Glutamatergic neuron (in vitro differentiated cells): ENCODE data around the gene ING4. TPM values are rescaled to one million over a fixed set of nuclear protein-coding genes. Genes with fewer than 3 reads are reported as not detected.

Experiments used
- DNase-seq: peaks from one replicate; pipeline ENCODE4 v3.0.0; 2022
- H3K27ac Mint-ChIP-seq: one replicate; pipeline ENCODE4 v1.8.0; 2020; ENCODE audit warnings: mild to moderate bottlenecking, mixed read lengths, inconsistent platforms; ENCODE audit not compliant: unreplicated experiment
- H3K27me3 Mint-ChIP-seq: one replicate; pipeline ENCODE4 v1.8.0; 2020; ENCODE audit warnings: mild to moderate bottlenecking, moderate library complexity, mixed read lengths, inconsistent platforms; ENCODE audit not compliant: unreplicated experiment
- H3K36me3 Mint-ChIP-seq: one replicate; pipeline ENCODE4 v1.8.0; 2020; ENCODE audit warnings: mild to moderate bottlenecking, mixed read lengths, inconsistent platforms; ENCODE audit not compliant: unreplicated experiment
- H3K4me1 Mint-ChIP-seq: one replicate; pipeline ENCODE4 v1.8.0; 2020; ENCODE audit warnings: mild to moderate bottlenecking, low read depth, mixed read lengths, inconsistent platforms; ENCODE audit not compliant: unreplicated experiment
- H3K4me3 Mint-ChIP-seq: one replicate; pipeline ENCODE4 v1.8.0; 2020; ENCODE audit warnings: mild to moderate bottlenecking, mixed read lengths, inconsistent platforms; ENCODE audit not compliant: unreplicated experiment
- H3K9me3 Mint-ChIP-seq: one replicate; pipeline ENCODE4 v1.8.0; 2020; ENCODE audit warnings: mild to moderate bottlenecking, moderate library complexity, mixed read lengths, inconsistent platforms; ENCODE audit not compliant: unreplicated experiment
- CTCF ChIP-seq: fragments of 200-600 bp; sonication (generic); IDR thresholded peaks from one replicate; pipeline ENCODE4 v1.5.0; 2021; ENCODE audit not compliant: partially characterized antibody, unreplicated experiment
- total RNA-seq: library from RNA; stranded (reverse); fragmentation: NEBNext Ultra II Directional; extraction: Animal tissue kit (Norgen Biotek cat#: 25700); gene quantifications from one replicate; pipeline ENCODE4 v1.2.1, GENCODE V29; 2021; ENCODE audit not compliant: unreplicated experiment

ING4 gene
- total RNA-seq, 1 donor from 2014 or later, result 76.9 TPM

GRCh38 chr12:6700646-6701051 is 37.7 kb upstream of the ING4 start, which contains the start of gene PIANP:
Gene PIANP, minus strand, starts transcription at chr12:6700815. Its CDS starts 2,754 bp downstream, at chr12:6698061.
- H3K27ac Mint-ChIP-seq, result peak within 1 kb of the TSS; percentile 98
- peaks cover 38% of the 10 kb centered on the region for H3K27me3 Mint-ChIP-seq
- peak; percentile 89 for DNase-seq
- no peak for TF ChIP-seq CTCF
- peak within 1 kb of the TSS; percentile 98 for H3K4me3 Mint-ChIP-seq
- peaks cover 8% of the 10 kb centered on the region for H3K36me3 Mint-ChIP-seq
- peaks cover 41% of the 10 kb centered on the region for H3K9me3 Mint-ChIP-seq
- peaks cover 25% of the 10 kb centered on the region for H3K4me1 Mint-ChIP-seq

- Mint-ChIP-seq H3K36me3 (peaks cover 8% of the 10 kb centered on the region), H3K9me3 (peaks cover 40% of the 10 kb centered on the region), H3K4me3 (peak overlapping the region; percentile 98), H3K27me3 (peaks cover 35% of the 10 kb centered on the region), H3K27ac (peak overlapping the region; percentile 98), H3K4me1 (peaks cover 26% of the 10 kb centered on the region)
- no peak for TF ChIP-seq CTCF
- peak; percentile 89 for DNase-seq
These were observed 37.2 kb upstream of the ING4 start for GRCh38 chr12:6699989-6700645.

GRCh38 chr12:6699259-6699988 is 36.5 kb upstream of the ING4 start:
- peaks cover 8% of the 10 kb centered on the region for H3K36me3 Mint-ChIP-seq
- TF ChIP-seq CTCF, result no peak
- peaks cover 26% of the 10 kb centered on the region for H3K4me1 Mint-ChIP-seq
- peak overlapping the region; percentile 98 for H3K4me3 Mint-ChIP-seq
- peaks cover 42% of the 10 kb centered on the region for H3K9me3 Mint-ChIP-seq
- no peak for DNase-seq
- H3K27ac Mint-ChIP-seq, result peak overlapping the region; percentile 98
- H3K27me3 Mint-ChIP-seq, result peaks cover 32% of the 10 kb centered on the region

- TF ChIP-seq CTCF, result no peak
- peak overlapping the region; percentile 98 for H3K4me3 Mint-ChIP-seq
- peaks cover 8% of the 10 kb centered on the region for H3K36me3 Mint-ChIP-seq
- DNase-seq, result no peak
- H3K27ac Mint-ChIP-seq, result peak overlapping the region; percentile 72
- H3K4me1 Mint-ChIP-seq, result peaks cover 20% of the 10 kb centered on the region
- H3K9me3 Mint-ChIP-seq, result peaks cover 43% of the 10 kb centered on the region
- H3K27me3 Mint-ChIP-seq, result peaks cover 33% of the 10 kb centered on the region
These were observed 35.6 kb upstream of the ING4 start for GRCh38 chr12:6698352-6699046.
